Measurements from ENCODE around the gene PLEKHG7. TPM values are rescaled to one million over a fixed set of nuclear protein-coding genes. Genes with fewer than 3 reads are reported as not detected.

PLEKHG7 gene
- total and polyA plus RNA-seq, 9 of the 15 experiments (the other 6 are each of a cell fraction or from before 2014, with no cell fraction given) = 0.03 TPM; not detected in 8

DNA sequence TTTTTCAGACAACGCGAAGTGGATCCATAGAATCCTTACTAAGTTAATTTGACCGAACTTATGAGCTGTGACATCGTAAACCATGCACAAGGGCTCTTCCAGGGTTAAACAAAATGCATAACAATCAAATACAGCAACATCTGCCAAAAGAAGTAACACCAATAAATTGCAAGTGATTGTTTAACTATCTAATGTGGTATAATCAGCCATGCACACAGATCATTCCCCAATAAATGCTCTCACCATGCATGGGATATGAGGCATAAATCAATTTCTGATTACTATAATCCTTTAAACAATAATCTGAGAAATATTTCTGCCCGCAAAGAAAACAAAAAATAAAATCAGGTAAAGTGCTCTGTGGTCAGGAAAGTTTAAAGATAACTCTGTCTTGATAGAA is 7.7 kb upstream of the PLEKHG7 start (continued):
- TF ChIP-seq, protein P1, sequence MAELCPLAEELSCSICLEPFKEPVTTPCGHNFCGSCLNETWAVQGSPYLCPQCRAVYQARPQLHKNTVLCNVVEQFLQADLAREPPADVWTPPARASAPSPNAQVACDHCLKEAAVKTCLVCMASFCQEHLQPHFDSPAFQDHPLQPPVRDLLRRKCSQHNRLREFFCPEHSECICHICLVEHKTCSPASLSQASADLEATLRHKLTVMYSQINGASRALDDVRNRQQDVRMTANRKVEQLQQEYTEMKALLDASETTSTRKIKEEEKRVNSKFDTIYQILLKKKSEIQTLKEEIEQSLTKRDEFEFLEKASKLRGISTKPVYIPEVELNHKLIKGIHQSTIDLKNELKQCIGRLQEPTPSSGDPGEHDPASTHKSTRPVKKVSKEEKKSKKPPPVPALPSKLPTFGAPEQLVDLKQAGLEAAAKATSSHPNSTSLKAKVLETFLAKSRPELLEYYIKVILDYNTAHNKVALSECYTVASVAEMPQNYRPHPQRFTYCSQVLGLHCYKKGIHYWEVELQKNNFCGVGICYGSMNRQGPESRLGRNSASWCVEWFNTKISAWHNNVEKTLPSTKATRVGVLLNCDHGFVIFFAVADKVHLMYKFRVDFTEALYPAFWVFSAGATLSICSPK (IDR thresholded peaks at IDR 0.05; ENCODE audit: borderline replicate concordance) = no peak
- TF ChIP-seq SNIP1 (IDR thresholded peaks at IDR 0.05; ENCODE audit: low read depth) (no peak), RBM22 (IDR thresholded peaks at IDR 0.05; ENCODE audit: low read depth, low read length, poor library complexity, severe bottlenecking) (no peak)

GRCh38 chr12:92695577-92695976 is 7.2 kb upstream of the PLEKHG7 start:
- BruUV-seq (replicated peaks) = no TSS peak
- Histone ChIP-seq H3K4me3 (no peak overlapping the region), H3K27ac (ENCODE audit: extremely low read depth, low read depth, low read length) (no peak overlapping the region), H3K9me3 (replicated peaks; ENCODE audit: control insufficient read depth, insufficient read depth, low read depth, low read length) (no peaks in the 10 kb centered on the region), H3K27me3 (ENCODE audit: control insufficient read depth in 2 of 2, insufficient read depth in 2 of 2, low read length in 2 of 2) (peaks cover 0 to 2% of the 10 kb centered on the region in 2 experiments; a peak in 1 of 5 replicates), H3K4me2 (ENCODE audit: insufficient read depth, low read length) (no peak overlapping the region), H2AFZ (ENCODE audit: low read depth, low read length) (no peak overlapping the region), H3K36me3 (ENCODE audit: control insufficient read depth, insufficient read depth, low read length) (no peaks in the 10 kb centered on the region), H4K20me1 (replicated peaks; ENCODE audit: control insufficient read depth, insufficient read depth, low read length) (no peaks in the 10 kb centered on the region), H3K9me1 (ENCODE audit: control insufficient read depth, insufficient read depth, low read length) (no peaks in the 10 kb centered on the region), H3K9ac (ENCODE audit: insufficient read depth in 1 of 2, low read depth in 2 of 2, low read length in 2 of 2) (no peak overlapping the region), H3K4me1 (replicated peaks in 1 of 2; ENCODE audit: control insufficient read depth in 2 of 2, insufficient read depth in 2 of 2, low read length in 2 of 2) (no peaks in the 10 kb centered on the region), H3K79me2 (ENCODE audit: control insufficient read depth, insufficient read depth, low read length) (no peaks in the 10 kb centered on the region)
- TF ChIP-seq NCOA2 (IDR thresholded peaks at IDR 0.05; ENCODE audit: partially characterized antibody in 2 of 2) = no peak
- TF ChIP-seq RBM25 (IDR thresholded peaks at IDR 0.05; ENCODE audit: low read depth, low read length, severe bottlenecking) = no peak
- no peak for TF ChIP-seq ZNF41 (CRISPR knock-in tag; conservative IDR thresholded peaks at IDR 0.05)
- no peak for TF ChIP-seq ZNF316 (IDR thresholded peaks at IDR 0.05)
- no peak for TF ChIP-seq IRF2 (CRISPR knock-in tag; IDR thresholded peaks at IDR 0.05)
- no peak for TF ChIP-seq SIN3A (IDR thresholded peaks at IDR 0.05; ENCODE audit: borderline replicate concordance in 2 of 2, control insufficient read depth in 1 of 2, low read depth in 2 of 2, low read length in 2 of 2)
- no peak for TF ChIP-seq RFX5 (IDR thresholded peaks at IDR 0.05; ENCODE audit: low read depth, low read length)
- no peak for TF ChIP-seq SRSF9 (IDR thresholded peaks at IDR 0.05; ENCODE audit: borderline replicate concordance, low read depth, low read length)
- no peak for TF ChIP-seq NONO (IDR thresholded peaks at IDR 0.05; ENCODE audit: low read depth in 2 of 2, low read length in 1 of 2)
- no peak for TF ChIP-seq PHF21A (IDR thresholded peaks at IDR 0.05; ENCODE audit: borderline replicate concordance, low read depth)
- intact Hi-C loops (cut with micrococcal nuclease) (no loop called here), in situ Hi-C loops (cut with MboI) (no loop called here)
- FAIRE-seq = no peak
- POLR2A ChIA-PET = interaction anchor here (0.7 kb wide), 1 partner anchor 11 kb away, joined by 3 read pairs; no protein-coding TSS in a partner anchor
- CTCF ChIA-PET (ENCODE audit: low intra/inter-chr PET ratio) = no interaction called here
- no peak for DNase-seq (ENCODE audit: extremely low read depth in 1 of 4, low spot score in 3 of 4)
- 0% methylated on average over 1 of the region's 1 CpG for WGBS (ENCODE audit: insufficient coverage, low coverage, missing lambda C conversion rate)
- no peak for ATAC-seq
